ENCODE measurements around the gene SERTAD2. TPM values are rescaled to one million over a fixed set of nuclear protein-coding genes. Genes with fewer than 3 reads are reported as not detected.

Gene SERTAD2, protein sequence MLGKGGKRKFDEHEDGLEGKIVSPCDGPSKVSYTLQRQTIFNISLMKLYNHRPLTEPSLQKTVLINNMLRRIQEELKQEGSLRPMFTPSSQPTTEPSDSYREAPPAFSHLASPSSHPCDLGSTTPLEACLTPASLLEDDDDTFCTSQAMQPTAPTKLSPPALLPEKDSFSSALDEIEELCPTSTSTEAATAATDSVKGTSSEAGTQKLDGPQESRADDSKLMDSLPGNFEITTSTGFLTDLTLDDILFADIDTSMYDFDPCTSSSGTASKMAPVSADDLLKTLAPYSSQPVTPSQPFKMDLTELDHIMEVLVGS
- 9.4 and 11.6 TPM in 2 replicates for total RNA-seq (2014; rRNA removed; shearing (Covaris generic); ENCODE audit: low replicate concordance)

DNA sequence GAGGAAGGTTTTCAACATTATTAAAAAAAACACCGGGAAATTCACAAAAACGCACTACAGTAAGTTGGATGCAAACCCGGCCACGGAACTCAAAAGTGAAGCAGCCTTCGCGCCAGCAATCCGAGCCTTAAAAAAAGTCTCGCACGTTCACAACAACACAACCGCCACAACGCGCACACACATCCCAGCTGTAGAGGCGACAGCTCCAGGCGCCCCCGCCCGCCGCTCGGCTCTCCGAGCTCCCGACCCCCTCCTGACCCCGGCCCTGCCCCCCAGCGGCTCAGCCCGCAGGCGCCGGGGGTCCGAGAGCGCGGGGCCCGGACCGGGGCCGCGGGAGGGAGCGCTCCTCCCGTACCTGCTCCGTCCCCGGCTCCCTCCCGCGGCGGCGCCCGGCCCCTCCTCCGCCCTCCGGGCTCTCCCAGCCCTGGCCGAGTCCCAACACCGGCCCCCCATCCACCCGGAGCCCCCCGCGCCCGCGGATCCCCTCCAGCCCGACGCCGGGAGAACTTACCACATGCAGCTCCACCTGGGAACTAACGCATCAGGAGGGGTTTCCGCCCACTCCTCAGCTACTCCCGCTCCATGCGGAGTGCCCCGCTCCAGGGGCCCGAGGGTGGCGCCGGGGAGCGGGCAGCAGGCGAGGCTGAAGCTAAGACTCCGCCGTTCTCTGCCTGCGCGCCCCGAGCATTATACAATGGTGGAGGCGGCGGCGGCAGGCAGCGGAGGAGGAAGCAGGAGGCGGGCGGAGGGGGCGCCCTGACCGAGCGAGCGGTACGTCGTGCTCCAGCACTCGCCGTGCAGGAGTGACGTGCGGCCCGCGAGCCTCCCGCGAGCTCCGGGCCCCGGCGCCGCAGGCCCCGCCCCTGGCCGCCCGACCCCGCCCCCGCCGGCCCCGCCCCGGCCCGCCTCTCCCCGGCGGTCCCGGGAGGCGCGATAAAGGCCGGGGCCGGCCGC lies at the start of gene SERTAD2:
Gene SERTAD2 (minus strand): TSS at position 805 of the 954 bp plus-strand sequence. CDS start 17,042 bp downstream, outside the sequence.
- DNase-seq: peak; percentile 91
- no peaks in the 10 kb centered on the region for H3K27me3 ChIP-seq
- peak within 1 kb of the TSS; percentile 89 for H3K4me3 ChIP-seq

DNA sequence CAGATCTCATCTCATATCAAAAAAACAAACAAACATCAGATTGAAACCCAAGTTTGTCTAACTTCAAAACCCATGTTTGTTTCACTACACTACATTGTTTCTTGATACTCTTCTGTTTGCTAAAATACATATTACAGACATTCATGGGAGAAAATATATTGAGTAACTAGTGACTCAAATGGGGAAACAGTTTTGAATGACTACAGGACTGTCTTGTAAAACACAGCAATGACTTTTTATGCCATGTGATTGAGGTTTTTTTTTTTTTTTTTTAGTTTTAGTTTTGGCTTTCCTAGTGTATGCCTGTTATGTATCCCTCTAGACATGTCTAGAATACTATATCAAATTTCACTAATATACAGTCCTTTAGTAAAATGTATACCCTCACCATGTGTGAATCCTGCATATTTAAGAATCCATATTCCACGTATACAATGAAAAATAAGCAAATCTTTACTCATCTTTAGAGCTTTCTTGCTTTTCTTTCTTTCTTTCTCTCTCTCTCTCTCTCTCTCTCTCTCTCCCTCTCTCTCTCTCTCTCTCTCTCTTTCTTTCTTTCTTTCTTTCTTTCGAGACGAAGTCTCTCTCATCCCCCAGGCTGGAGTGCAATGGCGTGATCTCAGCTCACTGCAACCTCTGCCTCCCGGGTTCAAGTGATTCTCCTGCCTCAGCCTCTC lies 46.6 kb upstream of the SERTAD2 start:
- H3K9me3 ChIP-seq: no peaks in the 10 kb centered on the region
- DNase-seq: no peak
- H3K27me3 ChIP-seq: no peaks in the 10 kb centered on the region
- H3K4me3 ChIP-seq: no peak overlapping the region
- H3K36me3 ChIP-seq: peaks cover 7% of the 10 kb centered on the region

More for the DNA sequence above, at the start of gene SERTAD2:
- Histone ChIP-seq H3K9me3 (no peaks in the 10 kb centered on the region), H3K36me3 (peaks cover 6% of the 10 kb centered on the region; the same call in 1 of the 2 replicates)

DNA sequence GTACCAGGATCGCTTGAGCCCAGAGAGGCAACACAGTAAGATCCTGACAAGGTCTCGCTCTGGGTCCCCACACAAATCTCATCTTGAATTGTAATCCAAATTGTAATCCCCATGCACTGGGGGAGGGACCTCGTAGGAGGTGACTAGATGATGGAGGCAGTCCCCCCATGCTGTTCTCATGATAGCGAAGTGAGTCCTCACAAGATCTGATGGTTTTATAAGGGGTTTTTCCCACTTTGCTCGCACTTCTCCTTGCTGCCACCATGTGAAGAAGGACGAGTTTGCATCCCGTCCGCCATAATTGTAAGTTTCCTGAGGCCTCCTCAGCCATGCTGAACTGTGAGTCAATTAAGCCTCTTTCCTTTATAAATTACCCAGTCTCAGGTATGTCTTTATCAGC lies 46.0 kb upstream of the SERTAD2 start:
- no peaks in the 10 kb centered on the region for H3K27me3 ChIP-seq
- no peaks in the 10 kb centered on the region for H3K9me3 ChIP-seq
- H3K4me3 ChIP-seq: no peak overlapping the region
- DNase-seq: no peak
- peaks cover 7% of the 10 kb centered on the region for H3K36me3 ChIP-seq

DNA sequence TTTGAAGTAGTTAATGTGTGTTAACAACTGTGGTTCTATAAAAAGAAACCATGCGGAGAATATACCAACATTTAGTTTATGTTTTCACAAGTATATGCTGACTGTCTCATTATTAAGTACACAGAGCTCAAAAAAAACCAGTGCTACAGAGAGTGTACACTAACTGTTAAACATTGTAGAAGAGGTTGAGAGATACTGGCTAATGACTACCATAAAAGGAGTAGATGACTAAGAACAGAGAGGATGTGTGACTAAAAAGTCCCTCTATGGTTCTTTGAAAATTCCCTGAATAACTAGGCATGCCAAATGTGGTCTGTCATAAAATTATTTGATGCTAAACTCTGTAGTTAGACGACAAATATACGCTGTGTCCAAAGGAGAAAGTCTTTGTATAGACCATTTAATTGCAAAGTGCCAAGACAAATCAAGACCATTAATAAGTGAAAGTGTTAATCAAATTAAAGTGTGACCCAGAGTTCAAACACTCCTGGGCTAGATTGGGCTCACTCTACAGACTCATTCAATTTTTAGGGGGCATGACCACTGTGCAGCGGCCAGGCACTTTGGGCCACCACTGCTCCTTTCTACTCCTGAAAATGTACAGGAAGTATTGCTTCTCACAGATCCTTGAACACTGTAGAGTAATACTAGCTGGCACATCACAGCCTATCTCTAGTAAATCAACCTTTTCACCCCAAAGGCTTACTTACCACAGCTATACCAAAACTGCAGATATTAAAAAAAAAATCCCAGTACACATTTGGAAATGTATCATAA lies 45.1 kb upstream of the SERTAD2 start:
- H3K27me3 ChIP-seq: no peaks in the 10 kb centered on the region
- DNase-seq: no peak

DNA sequence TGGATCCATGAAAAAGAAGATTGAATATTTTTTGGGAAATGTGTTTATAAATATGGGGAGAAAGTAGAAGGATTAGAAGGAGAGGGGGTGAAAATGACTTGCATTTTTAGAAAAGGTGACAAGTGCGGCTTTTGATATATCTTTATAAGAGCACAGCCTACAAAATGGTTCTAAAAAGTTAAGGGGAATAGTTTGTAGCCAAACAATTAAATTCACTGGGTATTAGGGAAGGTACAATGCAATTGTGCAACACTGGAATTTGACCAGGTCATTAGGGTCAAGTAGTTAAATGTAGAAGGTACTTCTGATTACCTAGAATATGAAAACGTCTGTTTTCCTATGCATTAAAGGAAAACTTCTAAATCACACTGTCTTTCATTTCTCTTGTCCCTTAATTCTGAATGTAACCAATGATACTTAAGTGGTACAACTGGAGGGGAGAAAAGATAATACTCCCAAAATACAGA lies 44.5 kb upstream of the SERTAD2 start:
- DNase-seq: no peak
- Histone ChIP-seq H3K4me3 (no peak overlapping the region), H3K36me3 (peaks cover 7% of the 10 kb centered on the region), H3K9me3 (no peaks in the 10 kb centered on the region), H3K27me3 (no peaks in the 10 kb centered on the region)

More for the DNA sequence above, 45.1 kb upstream of the SERTAD2 start:
- H3K9me3 ChIP-seq: no peaks in the 10 kb centered on the region
- no peak overlapping the region for H3K4me3 ChIP-seq
- peaks cover 7% of the 10 kb centered on the region for H3K36me3 ChIP-seq

DNA sequence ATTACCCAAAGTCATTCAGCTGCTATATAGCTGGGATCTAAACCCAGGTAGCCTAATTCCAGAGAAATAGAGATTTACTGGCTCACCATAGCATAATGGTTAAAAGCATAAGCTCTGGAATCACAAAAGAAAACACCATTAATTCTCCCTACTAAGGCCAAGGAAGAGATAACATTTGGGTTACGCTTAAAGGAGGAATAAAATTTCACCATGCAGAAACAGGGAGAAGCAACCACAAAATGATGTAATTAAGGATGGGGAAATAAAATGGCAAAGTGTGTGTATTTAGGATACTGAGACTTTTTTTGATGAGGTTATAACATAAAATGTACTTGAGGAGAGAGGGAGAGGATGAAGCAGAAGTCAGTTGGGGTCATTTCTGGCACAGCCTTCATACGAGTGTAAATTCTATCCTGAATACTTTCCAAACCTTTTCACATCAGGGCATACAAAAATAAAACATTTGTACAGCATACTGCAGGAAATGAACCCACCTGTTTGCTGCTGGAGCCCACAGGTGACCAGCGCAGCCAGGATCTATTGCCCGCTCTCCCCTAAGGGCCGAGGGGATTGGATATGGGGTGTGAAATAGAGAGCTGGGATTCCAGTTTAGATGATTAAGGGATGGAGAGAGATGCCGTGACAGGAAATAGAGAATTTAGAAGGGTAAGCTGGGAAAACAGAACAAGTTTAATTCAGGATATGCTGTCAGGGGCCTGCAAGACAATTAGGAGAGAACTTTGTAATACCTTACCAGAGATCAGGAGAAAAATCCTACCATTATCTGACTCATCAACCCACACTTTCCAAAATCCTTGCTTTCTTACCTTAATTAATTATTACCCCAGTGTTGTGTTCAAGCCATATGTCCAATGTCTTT lies 43.8 kb upstream of the SERTAD2 start:
- Histone ChIP-seq H3K4me3 (no peak overlapping the region), H3K9me3 (no peaks in the 10 kb centered on the region), H3K27me3 (no peaks in the 10 kb centered on the region), H3K36me3 (peaks cover 9% of the 10 kb centered on the region)
- no peak for DNase-seq

DNA sequence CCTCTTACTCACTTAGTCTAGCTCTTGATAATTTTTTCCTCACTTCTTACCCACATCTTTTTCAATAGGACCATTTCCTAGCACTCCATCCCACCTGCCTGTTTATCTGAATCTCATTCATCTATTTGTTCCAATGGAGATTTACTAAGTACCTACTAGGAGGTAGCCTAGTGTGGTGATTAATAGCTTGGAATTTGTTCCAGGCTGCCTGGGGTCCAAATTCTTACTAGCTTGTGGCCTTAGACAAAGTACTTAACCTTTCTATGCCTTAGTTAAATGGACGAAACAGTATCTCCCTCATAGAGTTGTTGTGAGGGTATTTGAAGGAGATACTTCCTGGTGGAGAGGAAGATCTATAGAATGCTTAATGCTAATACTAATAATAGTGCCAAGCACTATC lies 42.9 kb upstream of the SERTAD2 start:
- DNase-seq: no peak
- Histone ChIP-seq H3K4me3 (no peak overlapping the region), H3K9me3 (0 out of 2 replicates have a peak, but pooled peaks cover 3% of the 10 kb centered on the region), H3K36me3 (peaks cover 9% of the 10 kb centered on the region), H3K27me3 (no peaks in the 10 kb centered on the region)

DNA sequence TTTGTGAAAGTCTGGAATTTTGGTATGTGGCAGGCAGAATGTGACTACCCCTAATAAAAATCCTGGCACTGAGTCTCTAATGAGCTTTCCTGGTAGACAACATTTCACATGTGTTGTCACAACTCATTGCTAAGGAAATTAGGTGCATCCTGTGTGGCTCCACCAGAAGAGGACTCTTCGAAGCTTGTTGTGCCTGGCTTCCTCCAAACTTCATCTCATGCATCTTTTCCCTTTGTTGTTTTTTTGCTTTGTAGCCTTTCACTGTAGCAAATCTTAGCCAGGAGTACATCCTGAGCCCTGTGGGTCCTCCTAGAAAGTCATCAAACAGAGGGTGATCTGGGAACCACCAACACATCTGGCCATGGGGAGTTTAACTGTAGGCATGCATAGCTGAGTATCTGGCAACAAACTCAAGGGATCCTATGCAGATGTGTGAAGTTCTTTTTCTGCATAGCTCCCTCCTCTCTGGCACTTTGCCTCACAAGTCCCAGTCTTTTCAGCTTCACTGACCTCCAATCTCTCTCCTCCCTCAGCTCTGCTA lies 42.1 kb upstream of the SERTAD2 start:
- Histone ChIP-seq H3K36me3 (peaks cover 6% of the 10 kb centered on the region; the same call in 1 of the 2 replicates), H3K9me3 (0 out of 2 replicates have a peak, but pooled peaks cover 4% of the 10 kb centered on the region), H3K4me3 (no peak overlapping the region), H3K27me3 (no peaks in the 10 kb centered on the region)
- DNase-seq: no peak

DNA sequence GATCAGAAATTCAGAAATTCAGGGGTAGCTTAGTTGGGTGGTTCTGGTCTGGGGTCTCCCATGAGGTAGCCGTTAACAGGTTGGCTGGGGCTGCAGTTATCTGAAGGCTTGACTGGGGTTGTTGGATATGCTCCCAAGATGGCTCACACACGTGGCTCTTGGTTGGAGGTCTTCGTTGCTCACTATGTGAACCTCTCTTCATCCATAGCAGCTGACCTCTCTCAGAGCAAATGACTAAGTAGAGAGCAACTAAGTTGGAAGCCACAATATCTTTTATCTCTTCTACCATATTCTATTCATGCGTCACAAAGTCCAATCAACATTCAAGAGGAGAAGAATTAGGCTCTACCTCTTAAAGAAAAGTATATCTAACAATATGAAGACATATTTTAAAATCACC lies 38.7 kb upstream of the SERTAD2 start:
- Histone ChIP-seq H3K4me3 (no peak overlapping the region), H3K9me3 (0 out of 2 replicates have a peak, but pooled peaks cover 4% of the 10 kb centered on the region), H3K36me3 (0 out of 2 replicates have a peak, but pooled peaks cover 3% of the 10 kb centered on the region), H3K27me3 (no peaks in the 10 kb centered on the region)
- no peak for DNase-seq

DNA sequence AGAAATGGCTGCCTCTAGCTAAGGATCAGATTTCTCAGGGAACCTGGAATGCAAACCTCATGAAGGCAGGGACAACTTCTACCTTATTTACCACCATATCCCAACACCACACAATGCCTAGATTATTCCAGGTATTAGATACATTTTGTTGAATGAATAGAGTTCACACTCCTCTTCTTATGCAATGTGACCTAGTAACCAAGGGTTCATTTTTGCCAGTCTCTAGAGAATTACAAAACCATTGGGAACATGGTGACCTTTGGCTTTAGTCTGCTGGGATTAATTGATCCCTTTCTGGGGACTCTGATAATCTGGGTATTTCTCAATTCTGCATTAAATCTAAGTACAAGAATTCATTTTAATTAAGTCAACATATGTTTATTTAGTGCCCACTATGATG lies 35.2 kb upstream of the SERTAD2 start:
- Histone ChIP-seq H3K27me3 (no peaks in the 10 kb centered on the region), H3K36me3 (peaks cover 6% of the 10 kb centered on the region; the same call in 1 of the 2 replicates), H3K4me3 (no peak overlapping the region), H3K9me3 (0 out of 2 replicates have a peak, but pooled peaks cover 4% of the 10 kb centered on the region)
- DNase-seq: no peak

DNA sequence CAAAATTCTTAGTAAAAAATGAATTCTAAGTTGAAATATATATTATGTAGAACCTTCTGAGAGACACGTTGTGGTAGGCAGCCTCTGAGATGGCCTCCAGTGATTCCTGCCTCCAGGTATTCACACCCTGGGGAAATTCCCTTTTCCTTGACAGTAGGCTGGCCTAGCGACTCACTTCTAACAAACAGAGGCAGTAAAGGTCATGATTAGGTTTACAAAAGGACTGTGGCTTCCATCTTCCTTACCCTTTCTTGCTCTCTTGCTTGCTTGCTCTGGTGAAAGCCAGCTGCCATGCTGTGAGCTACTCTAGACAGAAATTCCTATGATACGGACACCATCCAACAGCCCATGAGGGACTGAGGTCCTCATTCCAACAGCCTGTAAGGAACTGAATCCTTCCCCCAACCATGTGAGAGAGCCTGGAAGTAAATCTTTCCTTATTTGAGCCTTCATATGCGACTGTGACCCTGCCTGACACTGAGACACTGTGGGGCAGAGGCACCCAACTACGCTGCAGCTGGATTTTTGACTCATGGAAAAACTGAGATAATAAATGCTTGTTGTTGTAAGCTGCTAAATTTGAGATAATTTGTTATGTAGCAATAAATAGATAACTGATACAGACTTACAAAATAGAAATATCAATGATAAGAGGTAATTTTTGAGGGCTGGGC lies 32.7 kb upstream of the SERTAD2 start:
- no peak for DNase-seq
- no peaks in the 10 kb centered on the region for H3K27me3 ChIP-seq
- H3K9me3 ChIP-seq: no peaks in the 10 kb centered on the region
- peaks cover 4% of the 10 kb centered on the region; the same call in 1 of the 2 replicates for H3K36me3 ChIP-seq
- no peak overlapping the region for H3K4me3 ChIP-seq

DNA sequence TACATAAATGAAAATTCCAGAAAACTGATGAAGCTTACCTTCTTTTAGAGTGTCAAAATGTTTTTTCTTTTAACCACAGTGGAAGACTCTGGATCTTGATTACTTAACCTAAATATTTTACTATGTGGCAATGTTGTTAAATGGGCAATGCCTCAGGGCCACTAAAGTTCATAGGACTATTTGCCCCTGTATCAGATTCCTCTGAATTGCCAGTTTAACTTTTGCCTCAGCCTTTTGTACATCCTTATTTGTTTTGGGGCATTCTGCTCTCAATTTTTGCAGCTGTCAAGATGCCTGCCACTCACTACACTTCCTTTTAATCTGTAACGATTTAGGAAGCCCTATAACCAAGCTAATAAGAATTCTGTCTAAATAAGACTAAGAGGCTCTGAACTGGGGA lies 31.7 kb upstream of the SERTAD2 start:
- no peaks in the 10 kb centered on the region for H3K9me3 ChIP-seq
- H3K36me3 ChIP-seq: peaks cover 4% of the 10 kb centered on the region; the same call in 1 of the 2 replicates
- DNase-seq: no peak
- H3K4me3 ChIP-seq: no peak overlapping the region
- no peaks in the 10 kb centered on the region for H3K27me3 ChIP-seq

DNA sequence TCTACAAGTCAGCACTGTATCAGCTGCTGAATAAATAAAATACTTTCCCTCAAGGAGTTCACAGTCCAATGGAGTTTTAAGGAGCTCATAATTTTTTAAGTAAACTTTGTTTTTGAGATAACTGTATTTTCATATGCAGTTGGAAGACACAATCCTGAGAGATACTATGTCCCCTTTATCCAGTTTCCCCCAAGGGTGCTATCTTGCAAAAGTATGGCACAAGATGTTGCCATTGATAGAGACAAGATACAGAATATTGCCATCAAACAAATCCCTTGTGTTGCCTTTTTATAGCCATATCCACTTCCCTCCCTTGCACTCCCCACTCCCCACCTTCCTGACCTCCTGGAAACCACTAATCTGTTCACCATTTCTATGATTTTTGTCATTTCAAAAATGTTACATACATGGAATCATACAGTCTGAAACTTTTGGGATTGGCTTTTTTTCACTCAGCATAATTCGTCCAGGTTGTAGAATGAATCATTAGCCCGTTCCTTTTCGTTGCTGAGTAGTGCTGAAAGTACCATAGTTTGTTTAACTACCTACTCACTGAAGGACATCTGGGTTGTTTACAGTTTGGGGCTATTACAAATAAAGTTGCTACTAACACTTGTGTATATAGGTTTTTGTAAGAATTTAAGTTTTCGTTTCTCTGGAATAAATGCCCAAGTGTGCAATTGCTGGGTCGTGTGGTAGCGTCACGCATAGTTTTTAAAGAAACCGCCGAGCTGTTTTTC lies 30.2 kb upstream of the SERTAD2 start:
- Histone ChIP-seq H3K4me3 (no peak overlapping the region), H3K36me3 (peaks cover 4% of the 10 kb centered on the region; the same call in 1 of the 2 replicates), H3K27me3 (no peaks in the 10 kb centered on the region), H3K9me3 (no peaks in the 10 kb centered on the region)
- DNase-seq: no peak
